SK-N-SH (cell line): ENCODE results near the gene WWP2. TPM values are rescaled to one million over a fixed set of nuclear protein-coding genes. Genes with fewer than 3 reads are reported as not detected.

ENCODE experiments used
- CTCF ChIA-PET: fragments of 300-600, 350-600 bp; formaldehyde crosslinking; extraction: SDS; loops from one replicate; lab custom pipeline; 2021; lab: Yijun Ruan, JAX
- POLR2A ChIA-PET: fragments of 350-600 bp; sonication (Branson Sonifier 250); formaldehyde crosslinking; extraction: SDS; loops from one replicate; lab custom pipeline; 2020; ENCODE audit warnings: antibody characterized with exemption, inconsistent platforms; lab: Yijun Ruan, JAX
- DNase-seq: peaks from one replicate; pipeline ENCODE4 v3.0.0; 2012
- H2AFZ ChIP-seq: fragments of 200-600 bp; sonication (generic); 2 replicates; pipeline ENCODE4 v1.8.1; 2016; ENCODE audit warnings: antibody characterized with exemption, mild to moderate bottlenecking, low read depth
- H3F3A ChIP-seq: fragments of 200-600 bp; sonication (generic); replicated peaks from 2 replicates; pipeline ENCODE3; 2016; ENCODE audit warnings: antibody characterized with exemption, mild to moderate bottlenecking; ENCODE audit not compliant: insufficient read depth
- H3K27ac ChIP-seq, 2 experiments: fragments of 200-500 bp in 1 of 2; fragments of 200-600 bp in 1 of 2; sonication (Bioruptor generic) in 1 of 2; sonication (generic), shearing (Covaris generic) in 1 of 2; 2 replicates each; pipeline versions ENCODE4 v1.5.1 to v1.6.1; 2014 to 2016; ENCODE audit warnings: low read depth in 2 of 2, inconsistent platforms in 1 of 2, low read length in 1 of 2, mild to moderate bottlenecking in 1 of 2, mixed read lengths in 1 of 2
- H3K27me3 ChIP-seq: fragments of 200-600 bp; sonication (generic), shearing (Covaris generic); 2 replicates; pipeline ENCODE4 v1.6.1; 2016; ENCODE audit warnings: mixed run types; ENCODE audit not compliant: insufficient read depth
- H3K36me3 ChIP-seq, 2 experiments: fragments of 200-500 bp in 1 of 2; fragments of 200-600 bp in 1 of 2; sonication (Bioruptor generic) in 1 of 2; sonication (generic) in 1 of 2; replicated peaks in 1 of 2; 2 replicates each; pipeline versions ENCODE3 to v1.5.1; 2014 to 2016; ENCODE audit warnings: low read length in 1 of 2, mild to moderate bottlenecking in 1 of 2; ENCODE audit not compliant: insufficient read depth in 2 of 2, control insufficient read depth in 1 of 2
- H3K4me1 ChIP-seq, 2 experiments: fragments of 200-500 bp in 1 of 2; fragments of 200-600 bp in 1 of 2; sonication (Bioruptor generic) in 1 of 2; sonication (generic), shearing (Covaris generic) in 1 of 2; 2 replicates each; pipeline versions ENCODE4 v1.5.1 to v1.6.1; 2014 to 2016; ENCODE audit warnings: low read depth in 1 of 2, low read length in 1 of 2, mixed run types in 1 of 2; ENCODE audit not compliant: insufficient read depth in 2 of 2, control insufficient read depth in 1 of 2
- H3K4me2 ChIP-seq: fragments of 200-600 bp; sonication (generic), shearing (Covaris generic); 2 replicates; pipeline ENCODE4 v1.6.1; 2017; ENCODE audit warnings: mixed run types
- H3K4me3 ChIP-seq, 2 experiments: fragments of 200-500 bp in 1 of 2; fragments of 200-600 bp in 1 of 2; sonication (Bioruptor generic) in 1 of 2; sonication (generic), shearing (Covaris generic) in 1 of 2; 2 replicates each; pipeline versions ENCODE4 v1.5.1 to v1.8.1; 2014 to 2016; ENCODE audit warnings: low read depth in 2 of 2, inconsistent platforms in 1 of 2, low read length in 1 of 2, mild to moderate bottlenecking in 1 of 2, mixed read lengths in 1 of 2, moderate library complexity in 1 of 2
- H3K79me2 ChIP-seq: fragments of 200-600 bp; sonication (generic); 2 replicates; pipeline ENCODE4 v1.8.1; 2017; ENCODE audit warnings: mild to moderate bottlenecking; ENCODE audit not compliant: insufficient read depth
- H3K9ac ChIP-seq: fragments of 200-600 bp; sonication (generic); 2 replicates; pipeline ENCODE4 v1.6.1; 2017; ENCODE audit warnings: mixed run types
- H3K9me2 ChIP-seq: fragments of 200-600 bp; sonication (generic); 2 replicates; pipeline ENCODE4 v1.6.1; 2017; ENCODE audit warnings: mixed run types
- H3K9me3 ChIP-seq: fragments of 200-600 bp; sonication (generic); 2 replicates; pipeline ENCODE4 v1.6.1; 2017; ENCODE audit warnings: mixed run types, mild to moderate bottlenecking, moderate library complexity
- H4K20me1 ChIP-seq: fragments of 200-600 bp; sonication (generic); 2 replicates; pipeline ENCODE4 v1.6.1; 2017; ENCODE audit warnings: mild to moderate bottlenecking, mixed run types; ENCODE audit not compliant: insufficient read depth
- CHD2 ChIP-seq: fragments of 150-350 bp; IDR thresholded peaks from 2 replicates; pipeline ENCODE4 v1.6.1; 2018; ENCODE audit warnings: low read length; ENCODE audit not compliant: partially characterized antibody
- EP300 ChIP-seq, 2 experiments: IDR thresholded peaks; 2 replicates each; pipeline versions ENCODE4 v1.4.0 to v1.6.1; 2012; ENCODE audit warnings: borderline replicate concordance in 1 of 2, low read depth in 1 of 2, low read length in 1 of 2
- EZH2phosphoT487 ChIP-seq: fragments of 200-600 bp; sonication (generic); IDR thresholded peaks from 2 replicates; pipeline ENCODE4 v1.6.1; 2017; ENCODE audit warnings: low read depth, mixed run types, mild to moderate bottlenecking, antibody characterized with exemption, moderate library complexity, borderline replicate concordance
- FOXJ3 ChIP-seq: sonication (generic); formaldehyde crosslinking; IDR thresholded peaks from 2 replicates; pipeline ENCODE4 v1.5.1; 2020; ENCODE audit warnings: mild to moderate bottlenecking, missing genetic modification reagents
- FOXM1 ChIP-seq: IDR thresholded peaks from 2 replicates; pipeline ENCODE4 v1.4.0; 2012; ENCODE audit warnings: low read depth, mild to moderate bottlenecking
- GABPA ChIP-seq: IDR thresholded peaks from 2 replicates; pipeline ENCODE4 v1.4.0; 2012; ENCODE audit warnings: low read depth, mild to moderate bottlenecking
- GATA2 ChIP-seq: sonication (generic); formaldehyde crosslinking; IDR thresholded peaks from 2 replicates; pipeline ENCODE4 v1.5.0; 2020; ENCODE audit warnings: mild to moderate bottlenecking, missing genetic modification reagents
- IRF3 ChIP-seq: fragments of 150-350 bp; IDR thresholded peaks from 2 replicates; pipeline ENCODE4 v1.6.1; 2016; ENCODE audit warnings: mild to moderate bottlenecking, low read depth, low read length
- MAX ChIP-seq: IDR thresholded peaks from 2 replicates; pipeline ENCODE4 v1.4.0; 2012; ENCODE audit warnings: low read depth
- MEF2A ChIP-seq: IDR thresholded peaks from 2 replicates; pipeline ENCODE4 v1.4.0; 2012; ENCODE audit warnings: low read depth, borderline replicate concordance
- RFX5 ChIP-seq: IDR thresholded peaks from 2 replicates; pipeline ENCODE4 v1.6.1; 2012; ENCODE audit warnings: mild to moderate bottlenecking, improper control_type of control experiment, low read length
- RXRA ChIP-seq: IDR thresholded peaks from 2 replicates; pipeline ENCODE4 v1.4.0; 2012; ENCODE audit warnings: low read depth, mild to moderate bottlenecking, borderline replicate concordance
- SMC3 ChIP-seq: IDR thresholded peaks from 2 replicates; pipeline ENCODE4 v1.6.1; 2012; ENCODE audit warnings: low read depth, low read length, improper control_type of control experiment
- TAF1 ChIP-seq: IDR thresholded peaks from 2 replicates; pipeline ENCODE4 v1.6.1; 2012; ENCODE audit warnings: low read depth, mild to moderate bottlenecking, low read length, moderate library complexity, borderline replicate concordance
- TCF12 ChIP-seq: IDR thresholded peaks from 2 replicates; pipeline ENCODE4 v1.4.0; 2012
- TEAD4 ChIP-seq: IDR thresholded peaks from 2 replicates; pipeline ENCODE4 v1.4.0; 2012; ENCODE audit warnings: mild to moderate bottlenecking, borderline replicate concordance; ENCODE audit not compliant: insufficient read depth
- WGBS: methylation state at CpG from one replicate; pipeline ENCODE4 v1.1.6; 2017; ENCODE audit warnings: low lambda C conversion rate; 5-methylcytosine and 5-hydroxymethylcytosine counted together
- polyA plus RNA-seq, 3 experiments: library from polyadenylated mRNA; depleted of rRNA; stranded (reverse); fragments of >200 nt; gene quantifications; 2 replicates each; pipeline ENCODE4 v1.2.3, GENCODE V29; 2012
- TF ChIP-seq, protein P1 (sequence below): fragments of 200-600 bp; sonication (generic); IDR thresholded peaks from 2 replicates; pipeline ENCODE4 v1.6.1; 2017; ENCODE audit warnings: antibody characterized with exemption, mild to moderate bottlenecking, moderate library complexity
- TF ChIP-seq, protein P2 (sequence below): IDR thresholded peaks from 2 replicates; pipeline ENCODE4 v1.4.0; 2012; ENCODE audit warnings: low read depth, borderline replicate concordance

WWP2 gene
- polyA plus RNA-seq, 1 of the 3 experiments (the other 2 are of a cell fraction), result 13.3 TPM

DNA sequence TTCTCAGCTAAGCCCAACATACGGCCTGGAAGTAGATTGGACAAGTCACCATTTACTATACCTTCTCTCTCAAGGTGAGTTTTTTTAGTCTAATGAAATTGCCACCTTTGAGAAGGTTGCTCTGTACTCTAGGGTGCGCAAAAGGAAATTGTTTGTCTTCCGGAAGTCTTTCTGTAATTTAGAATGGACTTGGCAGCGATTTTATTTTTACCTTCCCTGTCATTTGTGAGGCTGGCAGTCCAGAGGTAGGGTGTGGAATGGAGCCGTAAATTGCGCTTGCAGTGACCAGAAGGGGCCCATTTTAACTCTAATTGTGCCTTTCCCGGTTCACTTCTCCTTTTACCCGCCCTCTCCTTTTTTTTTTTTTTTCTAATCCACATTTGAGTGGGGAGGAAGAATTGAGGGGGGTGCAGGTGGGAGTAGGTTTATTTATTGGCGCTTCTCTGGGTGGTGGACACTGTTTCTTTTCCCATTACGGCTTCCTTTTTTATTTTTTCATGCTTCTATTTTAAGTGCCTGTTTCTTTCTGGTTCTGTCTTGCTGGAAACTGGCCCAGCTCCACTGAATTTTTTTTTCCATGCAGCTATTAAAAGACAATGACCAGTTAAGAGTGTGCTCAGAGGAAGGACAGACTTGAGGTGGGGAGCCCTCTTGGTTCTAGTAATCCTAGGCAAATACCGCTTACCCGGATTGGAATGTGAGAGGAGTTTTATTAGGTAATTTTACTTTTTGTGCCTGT lies 99.3 kb downstream of the WWP2 start:
- Histone ChIP-seq H3K4me1 (peaks cover 0 to 2% of the 10 kb centered on the region in 2 experiments; a peak in 2 of 4 replicates), H2AFZ (no peak overlapping the region), H3K36me3 (no peaks in the 10 kb centered on the region), H3K27me3 (no peaks in the 10 kb centered on the region), H3K79me2 (no peaks in the 10 kb centered on the region), H3F3A (no peaks in the 10 kb centered on the region), H4K20me1 (no peaks in the 10 kb centered on the region), H3K9me3 (no peaks in the 10 kb centered on the region), H3K4me2 (peak overlapping the region; percentile 20; the same call in 1 of the 2 replicates), H3K9me2 (no peaks in the 10 kb centered on the region), H3K4me3 (no peak overlapping the region), H3K9ac (no peak overlapping the region), H3K27ac (peak overlapping the region; percentile 32 to 34; a peak in 2 of 4 replicates)
- TF ChIP-seq RFX5 (no peak), MEF2A (0 out of 2 replicates have a peak, but pooled peaks have one; percentile 46), EZH2phosphoT487 (no peak), EP300 (IDR thresholded peaks at IDR 0.05; ENCODE audit: borderline replicate concordance in 1 of 2, low read depth in 1 of 2, low read length in 1 of 2) (no peak)
- 82% methylated on average over 12 of the region's 12 CpGs for WGBS
- no peak for DNase-seq
- ChIA-PET POLR2A (no interaction called here), CTCF (interaction anchor here (1.2 to 1.7 kb wide), 3 partner anchors 20 to 76 kb away, joined by 3 to 5 read pairs (median 3); no protein-coding TSS in a partner anchor)

GRCh38 chr16:69863401-69864281 lies 101.5 kb downstream of the WWP2 start:
- Histone ChIP-seq H3K79me2 (no peaks in the 10 kb centered on the region), H3K9ac (no peak overlapping the region), H3K27ac (no peak overlapping the region), H2AFZ (no peak overlapping the region), H3K4me1 (peaks cover 0 to 2% of the 10 kb centered on the region in 2 experiments; a peak in 2 of 4 replicates), H4K20me1 (no peaks in the 10 kb centered on the region), H3K9me3 (no peaks in the 10 kb centered on the region), H3K36me3 (no peaks in the 10 kb centered on the region), H3K4me3 (no peak overlapping the region), H3F3A (no peaks in the 10 kb centered on the region), H3K4me2 (no peak overlapping the region), H3K27me3 (no peaks in the 10 kb centered on the region), H3K9me2 (no peaks in the 10 kb centered on the region)
- no peak for DNase-seq
- ChIA-PET POLR2A (no interaction called here), CTCF (interaction anchor here (1.3 kb wide), 1 partner anchor 65 kb away, joined by 3 read pairs; no protein-coding TSS in a partner anchor)
- WGBS, result 93% methylated on average over 16 of the region's 16 CpGs
- TF ChIP-seq TCF12, result no peak
- no peak for TF ChIP-seq FOXJ3 (CRISPR knock-in tag)
- no peak for TF ChIP-seq FOXM1
- no peak for TF ChIP-seq CHD2
- no peak for TF ChIP-seq RXRA
- TF ChIP-seq, protein P1, sequence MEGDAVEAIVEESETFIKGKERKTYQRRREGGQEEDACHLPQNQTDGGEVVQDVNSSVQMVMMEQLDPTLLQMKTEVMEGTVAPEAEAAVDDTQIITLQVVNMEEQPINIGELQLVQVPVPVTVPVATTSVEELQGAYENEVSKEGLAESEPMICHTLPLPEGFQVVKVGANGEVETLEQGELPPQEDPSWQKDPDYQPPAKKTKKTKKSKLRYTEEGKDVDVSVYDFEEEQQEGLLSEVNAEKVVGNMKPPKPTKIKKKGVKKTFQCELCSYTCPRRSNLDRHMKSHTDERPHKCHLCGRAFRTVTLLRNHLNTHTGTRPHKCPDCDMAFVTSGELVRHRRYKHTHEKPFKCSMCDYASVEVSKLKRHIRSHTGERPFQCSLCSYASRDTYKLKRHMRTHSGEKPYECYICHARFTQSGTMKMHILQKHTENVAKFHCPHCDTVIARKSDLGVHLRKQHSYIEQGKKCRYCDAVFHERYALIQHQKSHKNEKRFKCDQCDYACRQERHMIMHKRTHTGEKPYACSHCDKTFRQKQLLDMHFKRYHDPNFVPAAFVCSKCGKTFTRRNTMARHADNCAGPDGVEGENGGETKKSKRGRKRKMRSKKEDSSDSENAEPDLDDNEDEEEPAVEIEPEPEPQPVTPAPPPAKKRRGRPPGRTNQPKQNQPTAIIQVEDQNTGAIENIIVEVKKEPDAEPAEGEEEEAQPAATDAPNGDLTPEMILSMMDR, result no peak
- TF ChIP-seq SMC3, result no peak
- no peak for TF ChIP-seq MAX
- no peak for TF ChIP-seq GABPA
- TF ChIP-seq TEAD4, result no peak
- TF ChIP-seq RFX5, result no peak
- TF ChIP-seq, protein P2, sequence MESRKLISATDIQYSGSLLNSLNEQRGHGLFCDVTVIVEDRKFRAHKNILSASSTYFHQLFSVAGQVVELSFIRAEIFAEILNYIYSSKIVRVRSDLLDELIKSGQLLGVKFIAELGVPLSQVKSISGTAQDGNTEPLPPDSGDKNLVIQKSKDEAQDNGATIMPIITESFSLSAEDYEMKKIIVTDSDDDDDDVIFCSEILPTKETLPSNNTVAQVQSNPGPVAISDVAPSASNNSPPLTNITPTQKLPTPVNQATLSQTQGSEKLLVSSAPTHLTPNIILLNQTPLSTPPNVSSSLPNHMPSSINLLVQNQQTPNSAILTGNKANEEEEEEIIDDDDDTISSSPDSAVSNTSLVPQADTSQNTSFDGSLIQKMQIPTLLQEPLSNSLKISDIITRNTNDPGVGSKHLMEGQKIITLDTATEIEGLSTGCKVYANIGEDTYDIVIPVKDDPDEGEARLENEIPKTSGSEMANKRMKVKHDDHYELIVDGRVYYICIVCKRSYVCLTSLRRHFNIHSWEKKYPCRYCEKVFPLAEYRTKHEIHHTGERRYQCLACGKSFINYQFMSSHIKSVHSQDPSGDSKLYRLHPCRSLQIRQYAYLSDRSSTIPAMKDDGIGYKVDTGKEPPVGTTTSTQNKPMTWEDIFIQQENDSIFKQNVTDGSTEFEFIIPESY, result no peak
- TF ChIP-seq TAF1, result no peak
- no peak for TF ChIP-seq IRF3
- no peak for TF ChIP-seq GATA2 (CRISPR knock-in tag)
